SK-N-SH (cell line): ENCODE measurements around the gene ZNF225. TPM values are rescaled to one million over a fixed set of nuclear protein-coding genes. Genes with fewer than 3 reads are reported as not detected.
A peak's percentile ranks its signal among the peaks of the same experiment; 100 is the strongest.
"Not testable (repeated sequence)": the region's sequence is repeated elsewhere in the genome, so short reads cannot be mapped to it uniquely, and the experiment has no call there.

Experiments
- CTCF ChIA-PET: fragments of 300-600, 350-600 bp; formaldehyde crosslinking; extraction: SDS; loops from one replicate; lab custom pipeline; 2021; lab: Yijun Ruan, JAX
- POLR2A ChIA-PET: fragments of 350-600 bp; sonication (Branson Sonifier 250); formaldehyde crosslinking; extraction: SDS; loops from one replicate; lab custom pipeline; 2020; ENCODE audit warnings: antibody characterized with exemption, inconsistent platforms; lab: Yijun Ruan, JAX
- DNase-seq: peaks from one replicate; pipeline ENCODE4 v3.0.0; 2012
- H2AFZ ChIP-seq: fragments of 200-600 bp; sonication (generic); 2 replicates; pipeline ENCODE4 v1.8.1; 2016; ENCODE audit warnings: antibody characterized with exemption, mild to moderate bottlenecking, low read depth
- H3F3A ChIP-seq: fragments of 200-600 bp; sonication (generic); replicated peaks from 2 replicates; pipeline ENCODE3; 2016; ENCODE audit warnings: antibody characterized with exemption, mild to moderate bottlenecking; ENCODE audit not compliant: insufficient read depth
- H3K27ac ChIP-seq, 2 experiments: fragments of 200-500 bp in 1 of 2; fragments of 200-600 bp in 1 of 2; sonication (Bioruptor generic) in 1 of 2; sonication (generic), shearing (Covaris generic) in 1 of 2; 2 replicates each; pipeline versions ENCODE4 v1.5.1 to v1.6.1; 2014 to 2016; ENCODE audit warnings: low read depth in 2 of 2, inconsistent platforms in 1 of 2, low read length in 1 of 2, mild to moderate bottlenecking in 1 of 2, mixed read lengths in 1 of 2
- H3K27me3 ChIP-seq: fragments of 200-600 bp; sonication (generic), shearing (Covaris generic); 2 replicates; pipeline ENCODE4 v1.6.1; 2016; ENCODE audit warnings: mixed run types; ENCODE audit not compliant: insufficient read depth
- H3K36me3 ChIP-seq, 2 experiments: fragments of 200-500 bp in 1 of 2; fragments of 200-600 bp in 1 of 2; sonication (Bioruptor generic) in 1 of 2; sonication (generic) in 1 of 2; replicated peaks in 1 of 2; 2 replicates each; pipeline versions ENCODE3 to v1.5.1; 2014 to 2016; ENCODE audit warnings: low read length in 1 of 2, mild to moderate bottlenecking in 1 of 2; ENCODE audit not compliant: insufficient read depth in 2 of 2, control insufficient read depth in 1 of 2
- H3K4me1 ChIP-seq, 2 experiments: fragments of 200-500 bp in 1 of 2; fragments of 200-600 bp in 1 of 2; sonication (Bioruptor generic) in 1 of 2; sonication (generic), shearing (Covaris generic) in 1 of 2; 2 replicates each; pipeline versions ENCODE4 v1.5.1 to v1.6.1; 2014 to 2016; ENCODE audit warnings: low read depth in 1 of 2, low read length in 1 of 2, mixed run types in 1 of 2; ENCODE audit not compliant: insufficient read depth in 2 of 2, control insufficient read depth in 1 of 2
- H3K4me2 ChIP-seq: fragments of 200-600 bp; sonication (generic), shearing (Covaris generic); 2 replicates; pipeline ENCODE4 v1.6.1; 2017; ENCODE audit warnings: mixed run types
- H3K4me3 ChIP-seq, 2 experiments: fragments of 200-500 bp in 1 of 2; fragments of 200-600 bp in 1 of 2; sonication (Bioruptor generic) in 1 of 2; sonication (generic), shearing (Covaris generic) in 1 of 2; 2 replicates each; pipeline versions ENCODE4 v1.5.1 to v1.8.1; 2014 to 2016; ENCODE audit warnings: low read depth in 2 of 2, inconsistent platforms in 1 of 2, low read length in 1 of 2, mild to moderate bottlenecking in 1 of 2, mixed read lengths in 1 of 2, moderate library complexity in 1 of 2
- H3K79me2 ChIP-seq: fragments of 200-600 bp; sonication (generic); 2 replicates; pipeline ENCODE4 v1.8.1; 2017; ENCODE audit warnings: mild to moderate bottlenecking; ENCODE audit not compliant: insufficient read depth
- H3K9ac ChIP-seq: fragments of 200-600 bp; sonication (generic); 2 replicates; pipeline ENCODE4 v1.6.1; 2017; ENCODE audit warnings: mixed run types
- H3K9me2 ChIP-seq: fragments of 200-600 bp; sonication (generic); 2 replicates; pipeline ENCODE4 v1.6.1; 2017; ENCODE audit warnings: mixed run types
- H3K9me3 ChIP-seq: fragments of 200-600 bp; sonication (generic); 2 replicates; pipeline ENCODE4 v1.6.1; 2017; ENCODE audit warnings: mixed run types, mild to moderate bottlenecking, moderate library complexity
- H4K20me1 ChIP-seq: fragments of 200-600 bp; sonication (generic); 2 replicates; pipeline ENCODE4 v1.6.1; 2017; ENCODE audit warnings: mild to moderate bottlenecking, mixed run types; ENCODE audit not compliant: insufficient read depth
- CTCF ChIP-seq: fragments of 200-600 bp; sonication (generic); IDR thresholded peaks from 2 replicates; pipeline ENCODE4 v1.6.1; 2017; ENCODE audit warnings: antibody characterized with exemption, mild to moderate bottlenecking, moderate library complexity
- ELF1 ChIP-seq: IDR thresholded peaks from 2 replicates; pipeline ENCODE4 v1.4.0; 2012
- FOXJ3 ChIP-seq: sonication (generic); formaldehyde crosslinking; IDR thresholded peaks from 2 replicates; pipeline ENCODE4 v1.5.1; 2020; ENCODE audit warnings: mild to moderate bottlenecking, missing genetic modification reagents
- FOXM1 ChIP-seq: IDR thresholded peaks from 2 replicates; pipeline ENCODE4 v1.4.0; 2012; ENCODE audit warnings: low read depth, mild to moderate bottlenecking
- GABPA ChIP-seq: IDR thresholded peaks from 2 replicates; pipeline ENCODE4 v1.4.0; 2012; ENCODE audit warnings: low read depth, mild to moderate bottlenecking
- MEF2A ChIP-seq: IDR thresholded peaks from 2 replicates; pipeline ENCODE4 v1.4.0; 2012; ENCODE audit warnings: low read depth, borderline replicate concordance
- POLR2AphosphoS5 ChIP-seq: IDR thresholded peaks from 2 replicates; pipeline ENCODE4 v1.6.1; 2012; ENCODE audit warnings: low read depth, low read length
- RAD21 ChIP-seq: IDR thresholded peaks from 2 replicates; pipeline ENCODE4 v1.6.1; 2012; ENCODE audit warnings: mild to moderate bottlenecking, low read length
- RCOR1 ChIP-seq: fragments of 150-350 bp; IDR thresholded peaks from 2 replicates; pipeline ENCODE4 v1.6.1; 2017; ENCODE audit warnings: antibody characterized with exemption, low read length
- RFX5 ChIP-seq: IDR thresholded peaks from 2 replicates; pipeline ENCODE4 v1.6.1; 2012; ENCODE audit warnings: mild to moderate bottlenecking, improper control_type of control experiment, low read length
- TCF12 ChIP-seq: IDR thresholded peaks from 2 replicates; pipeline ENCODE4 v1.4.0; 2012
- whole genome bisulfite sequencing: methylation state at CpG from one replicate; pipeline ENCODE4 v1.1.6; 2017; ENCODE audit warnings: low lambda C conversion rate; 5-methylcytosine and 5-hydroxymethylcytosine counted together
- polyA plus RNA-seq, 3 experiments: library from polyadenylated mRNA; depleted of rRNA; stranded (reverse); fragments of >200 nt; gene quantifications; 2 replicates each; pipeline ENCODE4 v1.2.3, GENCODE V29; 2012
- TF ChIP-seq, protein P1 (sequence below): IDR thresholded peaks from 2 replicates; pipeline ENCODE4 v1.6.1; 2012; ENCODE audit warnings: mild to moderate bottlenecking, low read depth, low read length, moderate library complexity
- TF ChIP-seq, protein P2 (sequence below): IDR thresholded peaks from 2 replicates; pipeline ENCODE4 v1.4.0; 2012; ENCODE audit warnings: low read depth
- TF ChIP-seq, protein P3 (sequence below): IDR thresholded peaks from 2 replicates; pipeline ENCODE4 v1.4.0; 2012; ENCODE audit warnings: low read depth, borderline replicate concordance

ZNF225 gene
- polyA plus RNA-seq, 1 of the 3 experiments (the other 2 are of a cell fraction) = 1.2 TPM

DNA sequence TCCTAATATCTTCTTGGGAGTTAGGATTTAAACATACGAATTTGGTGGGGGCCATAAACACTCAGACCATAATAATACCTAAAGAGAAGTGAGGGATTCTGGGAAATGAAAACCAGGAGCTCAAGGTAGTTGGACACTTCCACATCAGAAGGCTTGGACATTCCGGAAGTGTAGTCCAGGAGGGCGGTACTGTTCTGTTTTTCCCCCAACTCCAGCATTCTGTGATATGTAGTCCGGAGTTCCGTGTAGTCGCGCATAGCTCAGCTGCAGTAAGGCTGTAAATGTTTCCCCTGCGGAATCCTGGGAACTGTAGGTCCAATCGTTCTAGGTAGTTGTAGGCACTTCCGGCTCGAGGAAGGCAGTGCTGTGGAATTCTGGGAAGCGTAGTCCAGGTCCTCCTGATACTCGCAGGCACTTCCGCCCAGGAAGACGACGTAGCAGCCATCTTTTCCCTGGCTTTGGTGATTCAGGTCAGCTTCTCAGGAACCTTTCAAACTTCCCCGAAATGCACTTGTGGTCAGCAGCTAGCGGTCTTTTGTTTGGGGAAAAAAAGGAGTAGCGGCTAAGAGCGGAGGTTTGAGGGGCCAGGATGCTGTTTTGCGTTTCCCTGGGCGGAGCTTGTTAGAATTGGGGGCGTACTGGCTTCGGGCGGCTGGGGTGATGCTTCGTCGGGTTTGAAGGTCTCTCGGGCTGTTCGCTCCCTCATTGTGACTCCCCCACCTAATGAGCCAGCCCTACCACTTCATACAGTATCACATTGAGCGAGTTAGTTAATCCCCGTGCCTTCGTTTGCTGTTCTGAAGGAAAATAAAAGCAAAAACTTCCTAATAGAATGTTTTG, 51.7 kb downstream of the ZNF225 start, which contains the start of gene ZNF226 (continued):
- TF ChIP-seq, protein P1, sequence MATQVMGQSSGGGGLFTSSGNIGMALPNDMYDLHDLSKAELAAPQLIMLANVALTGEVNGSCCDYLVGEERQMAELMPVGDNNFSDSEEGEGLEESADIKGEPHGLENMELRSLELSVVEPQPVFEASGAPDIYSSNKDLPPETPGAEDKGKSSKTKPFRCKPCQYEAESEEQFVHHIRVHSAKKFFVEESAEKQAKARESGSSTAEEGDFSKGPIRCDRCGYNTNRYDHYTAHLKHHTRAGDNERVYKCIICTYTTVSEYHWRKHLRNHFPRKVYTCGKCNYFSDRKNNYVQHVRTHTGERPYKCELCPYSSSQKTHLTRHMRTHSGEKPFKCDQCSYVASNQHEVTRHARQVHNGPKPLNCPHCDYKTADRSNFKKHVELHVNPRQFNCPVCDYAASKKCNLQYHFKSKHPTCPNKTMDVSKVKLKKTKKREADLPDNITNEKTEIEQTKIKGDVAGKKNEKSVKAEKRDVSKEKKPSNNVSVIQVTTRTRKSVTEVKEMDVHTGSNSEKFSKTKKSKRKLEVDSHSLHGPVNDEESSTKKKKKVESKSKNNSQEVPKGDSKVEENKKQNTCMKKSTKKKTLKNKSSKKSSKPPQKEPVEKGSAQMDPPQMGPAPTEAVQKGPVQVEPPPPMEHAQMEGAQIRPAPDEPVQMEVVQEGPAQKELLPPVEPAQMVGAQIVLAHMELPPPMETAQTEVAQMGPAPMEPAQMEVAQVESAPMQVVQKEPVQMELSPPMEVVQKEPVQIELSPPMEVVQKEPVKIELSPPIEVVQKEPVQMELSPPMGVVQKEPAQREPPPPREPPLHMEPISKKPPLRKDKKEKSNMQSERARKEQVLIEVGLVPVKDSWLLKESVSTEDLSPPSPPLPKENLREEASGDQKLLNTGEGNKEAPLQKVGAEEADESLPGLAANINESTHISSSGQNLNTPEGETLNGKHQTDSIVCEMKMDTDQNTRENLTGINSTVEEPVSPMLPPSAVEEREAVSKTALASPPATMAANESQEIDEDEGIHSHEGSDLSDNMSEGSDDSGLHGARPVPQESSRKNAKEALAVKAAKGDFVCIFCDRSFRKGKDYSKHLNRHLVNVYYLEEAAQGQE = 0 out of 2 replicates have a peak, but pooled peaks have one; percentile 20
- TF ChIP-seq, protein P2, sequence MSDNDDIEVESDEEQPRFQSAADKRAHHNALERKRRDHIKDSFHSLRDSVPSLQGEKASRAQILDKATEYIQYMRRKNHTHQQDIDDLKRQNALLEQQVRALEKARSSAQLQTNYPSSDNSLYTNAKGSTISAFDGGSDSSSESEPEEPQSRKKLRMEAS = peak; percentile 60; the same call in 1 of the 2 replicates
- TF ChIP-seq TCF12 (peak; percentile 29; the same call in 1 of the 2 replicates), FOXM1 (no peak), ELF1 (peak; percentile 98), GABPA (peak; percentile 96), CTCF (no peak), RCOR1 (peak; percentile 18; the same call in 1 of the 2 replicates), POLR2AphosphoS5 (peak; percentile 89), MEF2A (no peak), FOXJ3 (CRISPR knock-in tag) (no peak), RAD21 (no peak; the same call in 1 of the 2 replicates), RFX5 (no peak; the same call in 1 of the 2 replicates)
- TF ChIP-seq, protein P3, sequence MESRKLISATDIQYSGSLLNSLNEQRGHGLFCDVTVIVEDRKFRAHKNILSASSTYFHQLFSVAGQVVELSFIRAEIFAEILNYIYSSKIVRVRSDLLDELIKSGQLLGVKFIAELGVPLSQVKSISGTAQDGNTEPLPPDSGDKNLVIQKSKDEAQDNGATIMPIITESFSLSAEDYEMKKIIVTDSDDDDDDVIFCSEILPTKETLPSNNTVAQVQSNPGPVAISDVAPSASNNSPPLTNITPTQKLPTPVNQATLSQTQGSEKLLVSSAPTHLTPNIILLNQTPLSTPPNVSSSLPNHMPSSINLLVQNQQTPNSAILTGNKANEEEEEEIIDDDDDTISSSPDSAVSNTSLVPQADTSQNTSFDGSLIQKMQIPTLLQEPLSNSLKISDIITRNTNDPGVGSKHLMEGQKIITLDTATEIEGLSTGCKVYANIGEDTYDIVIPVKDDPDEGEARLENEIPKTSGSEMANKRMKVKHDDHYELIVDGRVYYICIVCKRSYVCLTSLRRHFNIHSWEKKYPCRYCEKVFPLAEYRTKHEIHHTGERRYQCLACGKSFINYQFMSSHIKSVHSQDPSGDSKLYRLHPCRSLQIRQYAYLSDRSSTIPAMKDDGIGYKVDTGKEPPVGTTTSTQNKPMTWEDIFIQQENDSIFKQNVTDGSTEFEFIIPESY = peak; percentile 51; the same call in 1 of the 2 replicates

DNA sequence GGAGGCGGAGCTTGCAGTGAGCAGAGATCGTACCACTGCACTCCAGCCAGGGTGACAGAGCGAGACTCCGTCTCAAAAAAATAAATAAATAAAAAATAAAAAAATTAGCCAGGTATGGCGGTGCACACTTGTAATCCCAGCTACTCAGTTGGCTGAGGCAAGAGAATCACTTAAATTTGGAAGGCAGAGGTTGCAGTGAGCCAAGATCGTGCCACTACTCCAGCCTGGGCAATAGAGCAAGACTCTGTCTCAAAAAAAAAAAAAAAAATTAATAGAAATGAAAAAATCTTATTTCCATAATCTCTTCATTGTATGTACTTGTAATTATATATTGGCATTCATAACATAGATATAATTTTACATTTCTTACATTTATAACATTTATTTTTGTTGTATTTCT, 57.5 kb downstream of the ZNF225 start:
- H3K9me2 ChIP-seq, CTCF ChIA-PET, POLR2A ChIA-PET, DNase-seq, H3K27me3 ChIP-seq, H3K9ac ChIP-seq, H4K20me1 ChIP-seq, H3K4me1 ChIP-seq, H3F3A ChIP-seq, H2AFZ ChIP-seq, H3K27ac ChIP-seq, H3K4me2 ChIP-seq, H3K4me3 ChIP-seq: not testable (repeated sequence)
- Histone ChIP-seq H3K79me2 (peaks cover 45% of the 10 kb centered on the region), H3K36me3 (peaks cover 82 to 93% of the 10 kb centered on the region in 2 experiments), H3K9me3 (peaks cover 14% of the 10 kb centered on the region; the same call in 1 of the 2 replicates)
- WGBS = 97% methylated on average over 6 of the region's 6 CpGs
